HG03159 (cell line): ENCODE results near the gene MLF1.
"Not testable (repeated sequence)": the region's sequence is repeated elsewhere in the genome, so short reads cannot be mapped to it uniquely, and the experiment has no call there.

Experiments used
- ATAC-seq: cut with Tn5 transposase; IDR thresholded peaks from one replicate; pipeline ENCODE4 v1.9.1; 2021; ENCODE audit warnings: mild to moderate bottlenecking, moderate library complexity; ENCODE audit not compliant: unreplicated experiment

Gene MLF1

DNA sequence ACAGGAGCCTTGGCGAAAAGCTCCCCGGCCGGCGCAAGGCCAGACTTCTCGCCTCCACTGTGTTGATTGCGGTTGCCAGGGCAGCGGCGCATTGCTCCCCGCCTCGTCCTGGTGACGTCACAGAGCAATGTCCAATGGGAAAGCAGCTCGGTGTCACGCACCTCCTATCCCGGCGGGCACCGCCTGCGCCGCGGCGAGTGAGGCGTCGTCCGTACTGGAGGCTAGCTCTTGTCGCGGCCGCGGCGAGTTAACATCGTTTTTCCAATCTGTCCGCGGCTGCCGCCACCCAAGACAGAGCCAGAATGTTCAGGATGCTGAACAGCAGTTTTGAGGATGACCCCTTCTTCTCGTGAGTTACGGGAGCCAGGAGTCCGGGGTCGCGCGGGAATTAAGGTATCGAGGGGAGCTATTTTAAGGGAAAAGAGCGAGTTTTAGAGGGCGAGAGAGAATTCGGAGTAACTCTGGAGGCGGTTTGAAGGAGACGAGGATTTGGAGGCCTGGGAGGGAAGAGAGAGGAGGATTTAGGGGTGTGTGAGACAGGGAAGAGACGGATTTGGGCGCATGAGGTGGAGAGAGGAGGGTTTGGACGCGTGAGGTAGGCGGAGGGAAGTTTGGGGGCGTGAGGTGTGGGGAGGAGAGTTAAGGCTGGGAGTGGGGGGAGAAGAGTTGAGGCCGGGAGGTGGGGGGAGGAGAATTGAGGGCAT lies at the start of gene MLF1:
TSS of gene MLF1 (plus strand) at position 196 of the 704 bp plus-strand sequence. CDS start at position 303, 107 bp downstream.
- peak; percentile 99 for ATAC-seq

GRCh38 chr3:158522221-158523136 lies 48.5 kb upstream of the MLF1 start:
- ATAC-seq, result no peak

DNA sequence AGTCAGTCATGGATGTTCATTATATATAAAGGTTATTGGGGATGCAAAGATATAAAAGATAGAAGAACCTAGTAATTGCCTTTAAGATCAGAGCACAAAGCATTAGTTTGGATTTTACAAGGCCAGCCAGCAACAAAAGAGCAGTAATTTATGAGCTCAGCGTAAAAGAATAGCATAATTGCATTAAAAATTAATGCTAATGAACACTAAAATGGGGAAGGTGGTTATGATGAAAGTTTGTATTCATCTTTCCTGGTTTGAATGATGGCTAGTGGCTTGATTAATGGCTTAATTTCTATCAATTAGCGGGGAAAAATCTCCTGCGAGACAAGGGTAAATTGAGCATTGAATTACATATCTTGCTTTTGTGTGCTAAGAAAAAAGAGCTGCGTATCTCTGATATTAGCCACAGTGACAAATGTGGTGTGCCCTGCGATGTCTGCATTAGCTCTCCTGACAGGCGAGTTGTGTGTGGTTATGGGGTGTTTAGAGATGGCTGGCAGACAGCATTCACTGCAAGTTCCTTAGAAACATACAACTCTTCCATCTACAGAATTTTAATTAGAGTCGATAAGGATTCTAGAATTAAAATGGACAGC lies 42.8 kb upstream of the MLF1 start:
- no peak for ATAC-seq

- ATAC-seq, result no peak
Observed at GRCh38 chr3:158531334-158531733, 39.7 kb upstream of the MLF1 start.

- ATAC-seq, result peak; percentile 67
Observed at GRCh38 chr3:158532099-158532734, 38.8 kb upstream of the MLF1 start.

DNA sequence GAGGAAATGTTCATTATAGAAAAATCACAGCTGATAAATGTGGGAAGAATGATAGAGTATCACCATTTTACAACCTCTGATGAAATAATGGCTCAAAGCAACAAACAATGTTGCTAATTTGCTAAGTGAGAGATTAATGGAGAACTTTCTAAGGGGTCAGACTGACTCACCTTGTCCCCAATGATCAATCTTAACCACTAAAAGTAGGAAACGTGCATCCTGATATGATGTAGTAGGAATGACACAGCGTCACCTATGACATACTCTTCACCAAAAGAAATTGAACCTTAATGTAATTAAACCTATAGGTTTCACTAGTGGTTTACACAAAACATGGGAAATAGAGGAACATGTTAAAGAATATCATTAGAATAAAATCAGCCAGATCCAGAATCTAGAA lies 35.1 kb upstream of the MLF1 start:
- no peak for ATAC-seq

DNA sequence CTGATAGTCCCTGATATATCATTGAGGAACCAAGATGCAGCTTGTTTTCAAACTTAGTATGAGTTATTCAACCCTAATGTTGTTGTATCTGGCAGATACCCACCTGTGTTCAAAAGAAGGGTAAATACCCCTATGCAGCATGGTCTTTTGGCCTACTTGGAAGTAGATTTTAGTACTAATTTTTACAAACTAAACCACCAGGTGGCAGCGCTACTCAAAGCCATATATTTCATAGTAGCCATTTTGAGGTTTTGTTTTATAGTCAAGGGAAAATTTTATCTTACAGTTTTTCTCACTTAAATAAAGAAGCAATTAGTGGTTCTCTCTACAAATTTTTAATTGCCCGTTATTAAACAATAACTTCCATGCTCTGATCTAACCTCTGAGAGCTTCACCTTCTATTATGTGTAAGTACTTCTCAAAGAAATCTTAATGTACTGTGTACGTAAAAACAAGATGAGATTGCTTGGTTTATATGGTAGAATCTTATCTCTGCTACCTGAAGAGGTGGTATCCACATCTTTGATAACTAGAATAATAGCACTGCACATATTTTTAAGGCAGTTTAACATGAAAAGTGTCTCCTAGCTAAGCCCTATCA lies 31.5 kb upstream of the MLF1 start:
- peak; percentile 88 for ATAC-seq

GRCh38 chr3:158540066-158540465 lies 30.9 kb upstream of the MLF1 start:
- no peak for ATAC-seq

GRCh38 chr3:158548691-158549090 lies 22.3 kb upstream of the MLF1 start:
- no peak for ATAC-seq

GRCh38 chr3:158549938-158550337 lies 21.1 kb upstream of the MLF1 start:
- not testable (repeated sequence) for ATAC-seq

DNA sequence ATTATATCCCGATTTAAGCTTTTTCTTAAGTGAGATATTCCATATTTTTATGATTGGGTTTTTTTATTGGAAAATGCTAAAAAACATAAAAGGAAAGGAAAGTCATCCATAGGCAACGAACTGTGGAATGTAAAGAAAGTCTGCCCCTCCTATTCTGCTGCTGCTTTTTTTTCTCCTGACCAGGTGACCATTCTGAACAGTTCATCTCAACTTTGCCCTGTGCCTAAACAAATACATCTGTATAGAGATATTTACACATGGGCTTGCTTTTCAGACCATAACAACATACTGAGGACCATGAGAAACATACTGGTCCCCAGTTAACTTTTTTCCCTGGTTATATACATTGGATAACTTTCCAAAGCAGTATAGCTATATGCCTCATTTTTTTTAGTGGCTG lies 18.9 kb upstream of the MLF1 start:
- ATAC-seq, result no peak

- ATAC-seq, result no peak
Observed at GRCh38 chr3:158559504-158559903, 11.5 kb upstream of the MLF1 start.

DNA sequence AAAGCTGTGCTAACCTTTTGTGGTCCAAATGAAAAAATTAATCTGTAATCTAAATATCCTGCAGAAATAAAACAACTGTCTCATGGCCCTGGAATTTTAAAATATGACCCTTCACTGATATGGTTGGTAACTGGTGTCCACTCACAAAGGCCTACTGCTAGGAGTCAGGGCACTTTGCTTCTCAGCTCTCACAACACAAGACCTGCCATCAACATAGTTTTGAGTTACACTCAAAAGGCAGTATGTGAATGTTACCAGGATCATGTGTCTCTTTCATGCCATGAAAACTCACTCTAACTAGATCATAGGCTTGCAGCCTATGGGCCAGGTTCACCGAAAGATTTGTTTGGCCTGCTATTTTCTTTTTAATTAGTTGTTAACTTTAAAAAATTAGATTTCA lies 10.0 kb upstream of the MLF1 start:
- no peak for ATAC-seq

DNA sequence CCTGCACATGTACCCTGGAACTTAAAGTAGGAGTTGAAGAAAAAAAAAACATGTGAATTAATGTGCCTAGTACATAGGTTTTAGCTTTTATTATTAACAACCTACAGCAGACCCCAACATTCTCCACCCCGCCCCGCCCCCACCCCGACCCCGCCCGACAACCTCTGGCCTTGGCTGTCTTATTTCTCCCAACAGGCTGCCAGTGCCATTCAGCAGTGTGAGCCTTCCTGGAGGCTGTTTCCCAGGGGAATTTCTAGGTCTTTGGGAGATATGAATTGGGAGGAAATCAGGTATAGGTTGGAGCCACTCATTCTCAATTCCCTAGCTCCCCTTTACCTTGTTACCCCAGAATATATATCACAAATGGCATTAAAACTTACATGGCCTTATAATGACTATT lies 8.3 kb upstream of the MLF1 start:
- ATAC-seq, result no peak

DNA sequence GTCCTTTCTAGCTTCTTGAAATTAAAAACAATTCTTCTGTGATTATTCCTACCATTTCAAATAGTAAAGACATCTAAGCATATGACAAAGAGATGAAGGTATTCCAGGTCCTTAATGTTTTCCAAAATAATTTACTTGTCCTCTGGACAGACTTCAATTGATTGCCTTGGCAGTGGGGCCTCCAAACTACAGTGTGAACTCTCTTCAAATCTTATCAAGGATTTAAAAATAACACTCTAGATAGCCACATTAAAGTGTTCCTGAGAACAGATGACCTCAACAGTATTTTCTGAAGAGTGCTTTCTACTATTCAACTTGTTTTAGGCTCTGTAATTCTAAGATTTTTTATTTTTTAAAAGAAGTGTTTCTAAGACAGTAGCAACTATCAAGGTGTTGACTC lies 7.9 kb upstream of the MLF1 start:
- no peak for ATAC-seq

DNA sequence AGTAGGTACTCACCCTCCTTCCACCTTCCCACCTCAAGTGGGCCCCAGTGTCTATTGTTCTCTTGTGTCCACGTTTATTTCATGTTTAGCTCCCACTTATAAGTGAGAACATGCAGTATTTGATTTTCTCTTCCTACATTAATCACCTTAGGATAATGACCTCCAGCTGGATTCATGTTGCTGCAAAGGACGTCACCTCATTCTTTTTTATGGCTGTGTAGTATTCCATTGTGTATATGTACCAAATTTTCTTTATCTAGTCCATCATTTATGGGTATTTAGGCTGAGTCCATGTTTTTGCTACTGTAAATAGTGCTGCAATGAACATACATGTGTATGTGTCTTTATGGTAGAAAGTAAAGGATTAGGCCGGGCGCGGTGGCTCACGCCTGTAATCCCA lies 5.9 kb upstream of the MLF1 start:
- no peak for ATAC-seq

DNA sequence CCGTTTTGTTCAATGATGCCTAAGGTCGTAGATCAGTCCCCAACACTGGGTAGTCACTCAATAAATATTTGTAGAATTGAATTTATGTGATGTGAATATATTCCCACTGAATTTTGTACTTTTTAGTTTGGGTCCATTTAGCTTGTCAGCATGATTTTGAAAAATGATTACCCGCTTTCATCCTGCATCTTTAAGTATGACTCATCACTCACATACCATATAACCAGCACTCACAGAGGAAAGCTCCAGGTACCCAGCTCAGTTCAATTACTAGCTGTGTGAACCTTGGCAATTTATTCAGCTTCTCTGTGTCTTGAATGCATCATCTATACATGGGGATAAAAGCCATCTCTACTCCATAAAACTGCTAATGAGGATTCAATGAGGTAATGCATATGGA lies 2.2 kb upstream of the MLF1 start:
- ATAC-seq, result no peak

DNA sequence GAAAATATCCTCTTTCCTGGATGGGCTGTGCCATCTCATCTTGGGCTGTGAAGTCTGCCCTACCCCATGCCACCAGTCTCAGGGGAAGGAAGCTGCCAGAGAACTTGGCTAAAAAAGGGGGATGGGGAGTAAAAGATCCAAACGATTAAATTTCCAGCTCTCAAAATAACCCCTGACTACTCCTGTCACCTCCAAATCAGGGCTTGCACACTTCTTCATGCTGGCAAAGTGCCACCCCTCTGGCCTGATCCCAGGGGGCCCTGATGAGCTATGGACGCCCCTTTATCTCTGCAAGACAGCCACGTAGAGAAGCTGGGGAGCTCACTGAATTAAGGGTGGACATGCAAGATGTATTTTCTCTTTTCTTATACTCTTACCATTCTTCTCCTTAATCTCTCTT lies 1.2 kb upstream of the MLF1 start:
- ATAC-seq, result no peak

- ATAC-seq, result no peak
Observed at GRCh38 chr3:158571969-158572765, 1.2 kb downstream of the MLF1 start.

DNA sequence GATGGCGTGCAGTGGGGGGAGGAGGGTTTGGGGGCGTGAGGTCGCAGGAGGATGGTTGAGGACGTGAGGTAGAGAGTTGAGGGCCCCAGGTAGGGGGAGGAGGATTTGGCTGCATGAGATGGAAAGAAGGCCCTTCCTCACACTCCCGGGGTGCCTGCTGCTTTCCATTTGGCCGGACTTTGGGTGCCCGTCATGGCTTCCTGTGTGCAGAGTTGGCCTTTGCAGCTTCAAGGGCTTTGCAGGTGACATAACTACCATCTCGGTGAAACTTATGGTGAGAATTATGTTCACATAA lies 1.7 kb downstream of the MLF1 start:
- no peak for ATAC-seq
